HG03060 (cell line): ENCODE results near the gene PDE4B.

Experiments used
- ATAC-seq: cut with Tn5 transposase; IDR thresholded peaks from one replicate; pipeline ENCODE4 v1.9.1; 2021; ENCODE audit warnings: low read depth, moderate number of reproducible peaks; ENCODE audit not compliant: unreplicated experiment

PDE4B gene

DNA sequence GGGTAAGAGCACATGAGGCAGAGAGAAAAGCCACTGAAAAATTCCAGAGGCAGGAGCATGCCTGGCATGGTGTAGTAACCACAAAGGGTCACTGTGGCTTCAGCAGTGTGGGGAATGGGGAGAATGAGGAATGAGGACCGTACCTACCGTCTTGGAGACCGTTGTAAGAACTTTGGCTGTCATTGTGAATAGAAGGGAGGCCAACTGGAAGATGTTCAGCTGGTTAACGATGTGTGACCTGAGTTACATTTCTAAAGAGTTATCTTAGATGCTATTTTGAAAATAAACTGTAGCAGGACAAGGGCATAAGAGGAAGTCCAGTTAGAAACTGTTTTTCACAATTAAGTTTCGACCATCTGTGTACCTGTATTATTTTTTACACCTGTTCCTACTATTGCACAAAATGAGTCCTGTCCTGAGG is 375.8 kb downstream of the PDE4B start:
- ATAC-seq, result no peak

GRCh38 chr1:66168948-66169671 is 376.4 kb downstream of the PDE4B start:
- ATAC-seq, result no peak

GRCh38 chr1:66172272-66172671 is 379.6 kb downstream of the PDE4B start:
- ATAC-seq, result no peak

DNA sequence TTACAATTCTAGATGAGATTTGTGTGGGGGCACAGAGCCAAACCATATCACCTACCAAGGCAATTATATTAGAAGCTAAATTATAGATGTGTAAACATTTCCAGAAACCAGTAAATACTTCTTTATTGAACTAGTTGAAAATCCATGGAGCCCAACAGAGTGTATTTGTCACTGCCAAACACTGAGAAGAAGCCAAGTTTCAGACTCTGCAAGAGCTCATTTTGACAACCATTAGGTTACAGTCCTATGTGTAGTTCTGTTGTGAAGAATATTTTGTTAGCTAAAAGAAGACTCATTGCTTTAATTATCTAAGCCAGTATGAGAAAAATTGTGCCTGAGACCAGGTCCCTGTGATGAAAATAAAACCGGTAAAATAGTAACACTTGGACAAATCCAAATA is 382.4 kb downstream of the PDE4B start:
- no peak for ATAC-seq

DNA sequence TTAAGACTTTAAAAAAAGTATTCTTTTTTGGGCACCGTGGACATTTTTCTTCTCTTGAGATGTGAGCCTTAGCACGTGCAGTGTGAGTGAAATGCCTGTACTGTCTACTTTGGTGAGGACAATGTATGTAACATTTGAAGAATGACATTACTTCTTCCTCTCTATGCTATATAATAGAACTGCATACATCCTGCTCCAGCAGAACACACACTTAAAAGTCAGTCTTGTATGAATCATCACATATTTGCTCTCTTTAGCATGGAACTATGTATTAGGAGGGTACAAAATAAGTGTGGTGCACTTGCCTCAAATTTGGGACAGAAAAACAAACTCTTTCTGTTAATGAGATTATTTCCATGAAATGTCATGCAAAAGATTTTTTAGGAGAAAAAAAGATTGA is 382.9 kb downstream of the PDE4B start:
- no peak for ATAC-seq

DNA sequence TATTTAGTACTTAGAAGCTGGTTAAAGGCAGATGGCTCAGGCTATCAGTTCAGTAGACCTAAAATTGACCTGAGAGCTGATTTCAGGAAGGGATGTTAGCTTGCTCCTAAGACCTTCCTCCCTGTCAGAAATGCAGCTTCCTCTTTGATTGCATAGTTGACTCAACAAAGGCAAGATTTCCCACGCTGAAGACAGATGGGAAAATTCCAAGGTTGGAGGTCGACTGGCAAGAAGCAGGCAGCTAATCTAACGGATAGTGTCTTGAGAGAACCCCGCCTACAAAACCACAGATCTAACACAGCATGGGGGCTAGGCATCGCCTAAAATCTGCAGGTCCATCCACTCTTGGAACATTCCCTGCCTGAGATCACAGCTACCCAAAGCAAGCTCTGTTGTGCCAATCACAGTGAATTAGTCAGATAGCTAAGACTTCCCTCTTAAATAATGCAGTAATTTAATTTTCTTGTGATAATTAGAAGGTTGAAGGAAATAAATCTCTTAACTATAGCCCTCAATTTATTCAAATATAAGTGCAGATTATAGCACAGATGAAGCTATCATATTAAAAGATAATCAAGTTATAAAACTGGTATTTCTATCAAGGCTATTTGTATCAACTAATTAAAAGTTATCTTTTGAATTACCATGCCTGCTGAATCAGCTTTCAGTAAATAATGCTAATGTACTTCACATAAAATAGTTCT is 383.5 kb downstream of the PDE4B start:
- no peak for ATAC-seq

GRCh38 chr1:66176832-66177231 is 384.1 kb downstream of the PDE4B start:
- ATAC-seq, result no peak

GRCh38 chr1:66177510-66177909 is 384.8 kb downstream of the PDE4B start:
- no peak for ATAC-seq

- no peak for ATAC-seq
Observed at GRCh38 chr1:66182026-66182425, 389.3 kb downstream of the PDE4B start.

GRCh38 chr1:66182551-66183178 is 390.0 kb downstream of the PDE4B start:
- ATAC-seq, result no peak

GRCh38 chr1:66183400-66183799 is 390.7 kb downstream of the PDE4B start:
- no peak for ATAC-seq

GRCh38 chr1:66197120-66197519 is 404.4 kb downstream of the PDE4B start:
- ATAC-seq, result no peak

DNA sequence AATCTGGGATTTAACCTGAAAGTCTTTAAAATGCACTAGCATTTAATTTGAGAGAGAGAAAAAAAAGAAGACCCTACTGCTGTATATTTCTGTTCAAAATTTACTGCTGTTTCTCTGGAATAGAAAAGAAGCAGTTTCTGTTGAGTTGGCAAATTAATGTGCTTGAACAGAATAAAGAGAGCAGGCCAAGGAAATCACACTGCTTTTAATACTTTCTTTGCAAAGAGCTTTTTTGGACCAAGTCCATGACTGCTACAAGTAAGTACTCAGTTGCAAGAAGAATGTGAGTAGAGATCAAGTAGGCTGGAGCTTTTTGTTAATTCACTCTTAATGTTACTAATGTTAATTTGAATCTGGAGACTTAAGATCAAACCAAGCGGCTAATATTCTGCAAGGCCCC is 405.1 kb downstream of the PDE4B start:
- ATAC-seq, result no peak

DNA sequence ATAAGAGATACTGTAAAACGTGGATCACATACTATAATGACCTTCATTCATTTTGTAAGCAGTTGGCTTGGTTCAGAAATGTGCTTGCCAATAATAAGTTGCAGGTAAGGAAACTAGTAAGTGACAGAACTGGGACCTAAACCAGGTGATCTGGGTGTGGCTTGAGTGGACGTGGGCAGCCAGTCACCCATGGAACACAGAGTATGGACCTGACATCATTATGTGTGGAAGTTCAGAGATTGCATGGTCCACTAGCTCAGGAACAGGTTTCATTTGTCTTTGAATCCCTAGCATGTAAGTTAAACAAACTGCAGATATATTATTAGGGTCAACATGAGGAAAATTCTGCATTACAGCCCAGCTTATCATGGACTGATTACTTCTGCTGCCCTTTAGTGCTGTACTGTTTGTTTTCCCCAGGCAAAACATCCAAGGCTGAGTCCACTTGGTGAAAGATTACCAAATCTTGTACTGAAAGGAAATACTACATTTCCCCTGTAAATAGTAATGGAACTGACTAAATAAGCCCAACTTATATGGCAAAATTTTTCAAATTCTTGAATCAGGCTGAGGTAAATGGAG is 414.0 kb downstream of the PDE4B start:
- no peak for ATAC-seq

DNA sequence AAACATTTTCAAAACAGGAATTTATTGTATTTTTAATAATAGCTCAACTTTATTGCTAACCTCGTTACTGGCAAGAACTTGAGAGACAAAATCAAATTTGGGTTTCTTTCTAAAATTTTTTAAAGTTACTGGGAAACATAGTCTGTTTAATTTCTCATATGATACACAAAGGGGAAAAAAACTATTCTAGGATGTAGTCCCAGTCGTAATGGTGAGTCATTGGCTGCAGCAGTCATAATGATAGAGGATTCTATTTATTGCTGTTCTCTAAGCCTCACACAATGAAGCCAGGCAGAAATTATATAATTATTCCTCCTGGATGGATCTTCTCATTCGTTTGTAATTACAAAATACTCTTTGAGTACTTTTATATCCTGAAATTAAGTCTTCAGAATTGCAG is 414.8 kb downstream of the PDE4B start:
- no peak for ATAC-seq

- ATAC-seq, result no peak
Observed at GRCh38 chr1:66208632-66209031, 415.9 kb downstream of the PDE4B start.

GRCh38 chr1:66210635-66211244 is 418.0 kb downstream of the PDE4B start:
- no peak for ATAC-seq

- no peak for ATAC-seq
Observed at GRCh38 chr1:66211521-66211920, 418.8 kb downstream of the PDE4B start.

- ATAC-seq, result no peak
Observed at GRCh38 chr1:66213491-66213890, 420.8 kb downstream of the PDE4B start.

DNA sequence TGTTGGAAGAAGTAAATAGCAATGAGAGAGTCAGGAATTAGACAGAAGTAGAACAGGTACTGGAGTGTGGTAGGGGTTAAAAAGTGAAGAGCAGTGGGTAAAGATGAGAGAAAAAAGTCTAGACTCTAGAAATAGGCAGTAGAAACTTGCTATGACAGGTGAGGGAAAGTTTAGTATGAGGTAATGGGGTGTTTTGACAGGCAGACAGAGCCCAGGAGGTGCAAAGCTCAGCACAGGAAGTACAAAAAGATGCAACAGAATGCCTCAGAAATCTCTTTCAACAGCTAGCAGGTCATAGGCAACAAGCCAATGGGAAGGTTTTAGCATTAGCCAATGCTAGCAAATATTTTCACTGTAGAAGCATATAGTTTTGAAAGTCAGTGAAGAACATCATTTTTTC is 422.2 kb downstream of the PDE4B start:
- no peak for ATAC-seq

- no peak for ATAC-seq
Observed at GRCh38 chr1:66217021-66217420, 424.3 kb downstream of the PDE4B start.
